CD4-positive, alpha-beta memory T cell (primary cell): ENCODE data around the gene CD248. TPM values are rescaled to one million over a fixed set of nuclear protein-coding genes. Genes with fewer than 3 reads are reported as not detected.

Experiments used
- CTCF ChIA-PET: fragments of 350-600 bp; sonication (Branson Sonifier 250); formaldehyde crosslinking; loops from one replicate; lab custom pipeline; 2021; ENCODE audit warnings: inconsistent platforms; ENCODE audit not compliant: partially characterized antibody; lab: Charles Lee
- POLR2A ChIA-PET: fragments of 350-600 bp; sonication (Branson Sonifier 250); formaldehyde crosslinking; loops from one replicate; lab custom pipeline; 2021; ENCODE audit not compliant: partially characterized antibody; lab: Charles Lee
- DNase-seq, 5 donors: peaks; one replicate each; pipeline versions ENCODE4 v3.0.0 to v3.0.0-alpha.2; 2020 to 2022; ENCODE audit warnings: mixed read lengths in 1 of 5
- H3K27ac ChIP-seq: one replicate; pipeline ENCODE4 v1.7.0; 2013; ENCODE audit warnings: low read depth, low read length
- H3K27me3 ChIP-seq: 2 replicates; pipeline ENCODE4 v1.7.0; 2013; ENCODE audit warnings: mild to moderate bottlenecking, low read length, moderate library complexity; ENCODE audit not compliant: insufficient read depth
- H3K36me3 ChIP-seq: 2 replicates; pipeline ENCODE4 v1.7.0; 2013; ENCODE audit warnings: mild to moderate bottlenecking, low read length, moderate library complexity; ENCODE audit not compliant: insufficient read depth
- H3K4me1 ChIP-seq: 2 replicates; pipeline ENCODE4 v1.7.0; 2013; ENCODE audit warnings: mild to moderate bottlenecking, low read length, moderate library complexity; ENCODE audit not compliant: insufficient read depth
- H3K4me3 ChIP-seq, 2 donors: one replicate each; pipeline ENCODE4 v1.7.0; 2013; ENCODE audit warnings: low read length in 2 of 2, mild to moderate bottlenecking in 1 of 2
- H3K9me3 ChIP-seq, 2 donors: one replicate each; pipeline ENCODE4 v1.7.0; 2013; ENCODE audit warnings: low read length in 2 of 2, control low read depth in 1 of 2; ENCODE audit not compliant: control insufficient read depth in 1 of 2
- H3K27ac Mint-ChIP-seq, 7 donors: one replicate each; pipeline ENCODE4 v1.8.0; 2020 to 2021; ENCODE audit warnings: mixed read lengths in 7 of 7, mild to moderate bottlenecking in 6 of 7, inconsistent platforms in 3 of 7, moderate library complexity in 3 of 7
- H3K27me3 Mint-ChIP-seq, 2 donors: one replicate each; pipeline ENCODE4 v1.8.0; 2020 to 2021; ENCODE audit warnings: mixed read lengths in 2 of 2
- H3K36me3 Mint-ChIP-seq, 2 donors: one replicate each; pipeline ENCODE4 v1.8.0; 2020 to 2021; ENCODE audit warnings: mixed read lengths in 2 of 2, inconsistent platforms in 1 of 2, mild to moderate bottlenecking in 1 of 2
- H3K4me1 Mint-ChIP-seq, 4 donors: one replicate each; pipeline ENCODE4 v1.8.0; 2020 to 2021; ENCODE audit warnings: mixed read lengths in 4 of 4, mild to moderate bottlenecking in 1 of 4
- H3K4me3 Mint-ChIP-seq, 8 donors: one replicate each; pipeline ENCODE4 v1.8.0; 2020 to 2021; ENCODE audit warnings: mixed read lengths in 8 of 8, mild to moderate bottlenecking in 7 of 8, moderate library complexity in 6 of 8, inconsistent platforms in 3 of 8
- H3K9me3 Mint-ChIP-seq, 8 donors: one replicate each; pipeline ENCODE4 v1.8.0; 2020 to 2021; ENCODE audit warnings: mixed read lengths in 8 of 8, mild to moderate bottlenecking in 5 of 8, inconsistent platforms in 3 of 8, moderate library complexity in 1 of 8
- intact Hi-C: fragments of 100-400 bp; cut with micrococcal nuclease; formaldehyde crosslinking; loops from one replicate; pipeline ENCODE4 v1.15.1; 2023
- polyA plus RNA-seq, 2 donors: library from polyadenylated mRNA; unstranded; fragments of 300-500 nt; fragmentation: Illumina TruSeq; gene quantifications; one replicate each; pipeline ENCODE4 v1.2.3, GENCODE V29; 2021
- total RNA-seq, 2 experiments: library from RNA; stranded (reverse); gene quantifications; one replicate each; pipeline ENCODE4 v1.2.3, GENCODE V29; 2021

CD248 gene
- total and polyA plus RNA-seq, 4 experiments from 2014 or later = 0.12 to 0.18 TPM; not detected in 2

GRCh38 chr11:66284526-66285078 lies 32.2 kb downstream of the CD248 start:
- H3K36me3 Mint-ChIP-seq = peaks cover 0 to 1% of the 10 kb centered on the region in 2 donors
- H3K9me3 Mint-ChIP-seq = no peaks in the 10 kb centered on the region
- POLR2A ChIA-PET = interaction anchor here (1.3 to 13.4 kb wide), 2 partner anchors 15 to 27 kb away, joined by 4 to 167 read pairs; partner anchors contain the start of gene RAB1B
- no peaks in the 10 kb centered on the region for H3K9me3 ChIP-seq
- intact Hi-C loops = no loop called here
- H3K27ac Mint-ChIP-seq = peak overlapping the region in 1 of 7 donors; percentile 65
- DNase-seq = no peak
- no peaks in the 10 kb centered on the region for H3K36me3 ChIP-seq
- H3K27ac ChIP-seq = no peak overlapping the region
- peaks cover 1 to 3% of the 10 kb centered on the region in 2 donors for H3K27me3 Mint-ChIP-seq
- CTCF ChIA-PET = interaction anchor here (0.6 to 1.0 kb wide), 2 partner anchors 25 to 63 kb away, joined by 3 to 4 read pairs; no protein-coding TSS in a partner anchor
- H3K27me3 ChIP-seq = no peaks in the 10 kb centered on the region
- H3K4me3 ChIP-seq = no peak overlapping the region
- peaks cover 17 to 50% (median 34%) of the 10 kb centered on the region in 4 donors for H3K4me1 Mint-ChIP-seq
- H3K4me1 ChIP-seq = peaks cover 36% of the 10 kb centered on the region
- H3K4me3 Mint-ChIP-seq = no peak overlapping the region

GRCh38 chr11:66283461-66284105 lies 33.3 kb downstream of the CD248 start:
- intact Hi-C loops = no loop called here
- Histone ChIP-seq H3K36me3 (no peaks in the 10 kb centered on the region), H3K4me1 (peaks cover 38% of the 10 kb centered on the region), H3K4me3 (no peak overlapping the region), H3K27me3 (no peaks in the 10 kb centered on the region), H3K27ac (no peak overlapping the region), H3K9me3 (no peaks in the 10 kb centered on the region)
- DNase-seq = no peak
- ChIA-PET CTCF (interaction anchor here (0.9 to 4.7 kb wide), 6 partner anchors 7 to 62 kb away, joined by 3 to 42 read pairs (median 3); no protein-coding TSS in a partner anchor), POLR2A (interaction anchor here (1.3 to 13.4 kb wide), 3 partner anchors 8 to 28 kb away, joined by 4 to 167 read pairs (median 5); partner anchors contain the start of genes RAB1B and TMEM151A)
- H3K27me3 Mint-ChIP-seq = peaks cover 0 to 1% of the 10 kb centered on the region in 2 donors
- H3K36me3 Mint-ChIP-seq = no peaks in the 10 kb centered on the region
- no peaks in the 10 kb centered on the region for H3K9me3 Mint-ChIP-seq
- peak overlapping the region in 5 of 7 donors; percentile 80 to 94 (median 86) for H3K27ac Mint-ChIP-seq
- peaks cover 12 to 46% (median 32%) of the 10 kb centered on the region in 4 donors for H3K4me1 Mint-ChIP-seq
- no peak overlapping the region for H3K4me3 Mint-ChIP-seq

- Mint-ChIP-seq H3K27me3 (peaks cover 0 to 1% of the 10 kb centered on the region in 2 donors), H3K9me3 (no peaks in the 10 kb centered on the region), H3K36me3 (no peaks in the 10 kb centered on the region), H3K4me3 (peak overlapping the region; percentile 11 to 81 (median 55)), H3K27ac (peak overlapping the region; percentile 86 to 96 (median 92)), H3K4me1 (peaks cover 10 to 46% (median 29%) of the 10 kb centered on the region in 4 donors)
- Histone ChIP-seq H3K4me1 (peaks cover 30% of the 10 kb centered on the region), H3K36me3 (no peaks in the 10 kb centered on the region), H3K27ac (peak overlapping the region; percentile 62), H3K9me3 (no peaks in the 10 kb centered on the region), H3K27me3 (no peaks in the 10 kb centered on the region), H3K4me3 (no peak overlapping the region)
- POLR2A ChIA-PET = interaction anchor here (1.0 to 13.4 kb wide), 5 partner anchors 9 to 62 kb away, joined by 3 to 167 read pairs (median 5); partner anchors contain the start of genes RAB1B and TMEM151A
- DNase-seq = peak; percentile 98 to 99 (median 99)
- CTCF ChIA-PET = interaction anchor here (0.9 to 4.7 kb wide), 10 partner anchors 8 to 63 kb away, joined by 3 to 42 read pairs (median 3); no protein-coding TSS in a partner anchor
- intact Hi-C loops = loop anchor here (1.0 kb wide), 3 partner anchors 14 to 60 kb away; partner anchors contain the start of gene RAB1B
Measured at GRCh38 chr11:66282468-66283455, 34.1 kb downstream of the CD248 start.

GRCh38 chr11:66281776-66282467 lies 34.9 kb downstream of the CD248 start:
- no peaks in the 10 kb centered on the region for H3K36me3 ChIP-seq
- H3K4me3 ChIP-seq = no peak overlapping the region
- H3K4me1 Mint-ChIP-seq = peaks cover 8 to 46% (median 25%) of the 10 kb centered on the region in 4 donors
- peaks cover 28% of the 10 kb centered on the region for H3K4me1 ChIP-seq
- intact Hi-C loops = loop anchor here (1.0 kb wide), 3 partner anchors 14 to 60 kb away; partner anchors contain the start of gene RAB1B
- H3K27me3 Mint-ChIP-seq = peaks cover 0 to 1% of the 10 kb centered on the region in 2 donors
- peaks cover 0 to 2% of the 10 kb centered on the region in 2 donors for H3K36me3 Mint-ChIP-seq
- POLR2A ChIA-PET = interaction anchor here (0.8 to 13.4 kb wide), 6 partner anchors 9 to 61 kb away, joined by 3 to 167 read pairs (median 4); partner anchors contain the start of genes RAB1B and TMEM151A
- peak overlapping the region; percentile 89 to 96 (median 92) for H3K27ac Mint-ChIP-seq
- no peak for DNase-seq
- no peaks in the 10 kb centered on the region for H3K9me3 ChIP-seq
- H3K4me3 Mint-ChIP-seq = peak overlapping the region in 6 of 8 donors; percentile 10 to 75 (median 55)
- CTCF ChIA-PET = interaction anchor here (1.0 to 4.7 kb wide), 7 partner anchors 9 to 60 kb away, joined by 3 to 42 read pairs (median 3); no protein-coding TSS in a partner anchor
- peak overlapping the region; percentile 34 for H3K27ac ChIP-seq
- no peaks in the 10 kb centered on the region for H3K27me3 ChIP-seq
- no peaks in the 10 kb centered on the region for H3K9me3 Mint-ChIP-seq

GRCh38 chr11:66281001-66281400 lies 35.8 kb downstream of the CD248 start:
- Mint-ChIP-seq H3K4me3 (peak overlapping the region in 3 of 8 donors; percentile 29 to 65 (median 49)), H3K4me1 (peaks cover 8 to 48% (median 23%) of the 10 kb centered on the region in 4 donors), H3K9me3 (no peaks in the 10 kb centered on the region), H3K36me3 (peaks cover 0 to 7% of the 10 kb centered on the region in 2 donors), H3K27me3 (peaks cover 0 to 1% of the 10 kb centered on the region in 2 donors), H3K27ac (peak overlapping the region; percentile 89 to 96 (median 92))
- Histone ChIP-seq H3K27ac (no peak overlapping the region), H3K4me1 (peaks cover 28% of the 10 kb centered on the region), H3K27me3 (no peaks in the 10 kb centered on the region), H3K9me3 (no peaks in the 10 kb centered on the region), H3K4me3 (no peak overlapping the region), H3K36me3 (peaks cover under 1% of the 10 kb centered on the region)
- intact Hi-C loops = no loop called here
- DNase-seq = no peak
- CTCF ChIA-PET = interaction anchor here (1.0 to 4.7 kb wide), 3 partner anchors 9 to 59 kb away, joined by 3 to 42 read pairs (median 15); no protein-coding TSS in a partner anchor
- POLR2A ChIA-PET = interaction anchor here (0.8 to 13.4 kb wide), 2 partner anchors 11 kb away, joined by 4 to 167 read pairs; partner anchors contain the start of genes RAB1B and TMEM151A
